Activated naive CD8-positive, alpha-beta T cell treated with anti-CD3 and anti-CD28 coated beads, Interleukin-2, amount 50 U/mL, for 16 hours (primary cell): ENCODE data around the gene CREBBP.

ENCODE experiments used
- DNase-seq: peaks from one replicate; pipeline ENCODE4 v3.0.0-alpha.2; 2020; ENCODE audit warnings: low read depth, low spot score

Gene CREBBP

DNA sequence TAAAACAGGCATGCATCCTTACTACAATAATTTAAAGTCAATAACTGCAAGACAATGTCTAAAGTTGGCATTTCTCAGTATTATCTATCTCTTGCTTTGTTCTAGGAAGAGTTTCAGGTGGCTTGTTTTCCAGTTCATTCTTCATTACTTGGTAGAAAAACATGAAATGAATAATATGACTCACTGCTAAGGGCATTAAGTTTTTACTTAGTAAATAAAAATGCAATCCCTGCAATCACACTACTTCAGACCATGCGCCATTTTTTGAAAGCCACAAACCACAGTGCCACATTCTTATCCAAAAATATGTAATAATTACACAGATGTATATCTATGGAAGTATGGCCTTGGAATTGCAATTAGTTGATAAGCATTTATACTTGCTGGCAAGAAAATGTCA lies 55.4 kb downstream of the CREBBP start:
- DNase-seq = no peak

DNA sequence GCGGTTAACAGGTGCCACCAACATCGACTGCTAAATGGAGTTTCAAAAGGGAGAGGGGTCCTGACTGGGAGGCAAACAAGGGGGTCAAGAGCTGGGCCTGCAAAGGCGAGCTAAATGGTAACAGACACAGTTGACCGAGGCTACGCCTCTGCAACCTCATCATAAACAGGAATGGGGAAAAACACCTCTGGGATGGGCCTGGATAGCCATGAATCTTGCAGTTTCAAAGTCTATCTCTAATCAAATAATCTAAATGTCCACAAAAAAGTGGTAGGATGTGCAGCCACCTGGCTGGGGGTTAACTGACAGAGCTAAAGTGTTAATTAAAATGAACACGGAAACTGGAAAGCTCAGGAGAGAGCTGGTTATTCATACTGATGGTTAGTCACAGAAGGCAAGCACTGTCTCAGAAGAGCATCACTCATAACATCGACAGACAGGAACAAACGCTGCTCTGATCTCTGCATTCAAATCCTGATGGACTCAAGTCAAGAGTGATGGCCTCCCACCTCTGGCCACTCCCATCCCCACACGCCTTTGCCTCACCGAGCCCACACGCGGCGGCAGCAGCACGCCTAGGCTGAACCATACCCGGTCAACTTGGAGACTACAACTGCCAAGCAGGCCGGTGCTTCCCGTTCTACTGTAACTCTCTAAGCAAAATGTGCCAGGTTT lies 56.3 kb downstream of the CREBBP start:
- DNase-seq = no peak

DNA sequence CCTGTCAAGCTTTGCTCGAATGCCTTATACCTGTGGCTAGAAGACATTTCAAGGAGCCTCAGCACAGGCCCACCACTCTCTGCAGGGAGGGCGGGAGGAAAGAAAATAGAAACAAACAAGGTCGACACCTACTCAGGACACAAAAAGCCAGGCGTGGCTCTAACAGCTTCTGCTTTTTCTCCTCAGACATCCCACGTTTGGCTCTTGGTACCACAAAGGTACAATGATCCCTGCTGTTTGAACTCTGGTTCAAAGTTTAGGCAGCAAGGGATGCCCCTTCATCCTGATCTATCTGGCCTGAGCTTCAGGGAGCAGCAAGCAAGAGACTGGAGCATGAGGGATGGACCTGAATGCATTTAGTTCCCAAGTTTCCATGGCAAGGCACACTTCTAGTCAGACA lies 57.1 kb downstream of the CREBBP start:
- no peak for DNase-seq

DNA sequence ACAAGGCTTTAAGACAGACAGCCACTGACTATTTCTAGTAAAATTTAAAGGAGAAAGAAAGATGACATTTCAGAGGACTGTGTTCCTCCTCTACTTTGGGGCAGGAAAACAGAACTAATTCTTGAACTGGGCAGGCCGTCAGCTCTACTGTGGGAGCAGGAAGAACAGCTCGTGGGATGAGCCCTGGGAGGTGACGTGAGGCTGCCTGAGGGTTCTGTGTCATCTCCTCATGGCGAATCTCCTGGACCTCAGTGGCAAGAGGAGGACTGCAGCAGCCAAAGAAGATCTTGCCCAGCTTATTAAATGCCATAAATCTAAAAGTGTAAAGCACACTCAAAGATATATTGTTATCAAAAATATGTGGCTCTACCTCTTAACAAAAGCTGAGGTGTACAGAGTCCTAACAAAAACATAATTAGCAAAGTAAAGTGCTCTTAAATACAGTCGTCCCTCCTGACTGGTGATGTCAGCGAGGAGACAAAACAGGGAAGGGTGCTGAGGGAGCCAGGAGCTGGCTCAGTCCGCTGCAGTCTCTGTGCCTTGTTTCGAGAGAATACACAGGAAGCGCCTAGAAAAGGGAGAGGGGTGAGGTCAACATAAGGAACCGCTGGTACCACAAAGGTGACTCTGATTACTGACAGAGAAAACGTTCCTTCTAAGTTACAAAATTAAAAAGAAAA lies 58.0 kb downstream of the CREBBP start:
- no peak for DNase-seq

DNA sequence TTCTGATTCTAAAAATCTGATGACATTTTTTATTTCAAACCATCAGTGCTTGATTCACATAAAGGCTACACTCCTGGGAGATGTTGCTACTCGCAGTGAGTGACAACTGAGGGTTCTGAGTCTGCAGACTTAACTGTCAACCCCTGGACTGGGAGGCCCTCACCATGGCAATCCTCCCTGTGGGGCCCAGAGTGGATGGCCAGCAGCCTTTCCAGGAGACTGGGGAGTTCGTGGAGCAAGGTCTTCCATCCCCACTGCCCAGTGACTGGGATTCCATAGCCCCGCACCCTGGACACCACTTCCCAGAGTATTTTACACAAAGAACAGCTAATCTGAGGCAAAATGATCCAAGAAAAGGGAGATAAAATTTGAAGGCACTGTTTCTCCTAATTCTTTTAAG lies 59.3 kb downstream of the CREBBP start:
- DNase-seq = no peak

DNA sequence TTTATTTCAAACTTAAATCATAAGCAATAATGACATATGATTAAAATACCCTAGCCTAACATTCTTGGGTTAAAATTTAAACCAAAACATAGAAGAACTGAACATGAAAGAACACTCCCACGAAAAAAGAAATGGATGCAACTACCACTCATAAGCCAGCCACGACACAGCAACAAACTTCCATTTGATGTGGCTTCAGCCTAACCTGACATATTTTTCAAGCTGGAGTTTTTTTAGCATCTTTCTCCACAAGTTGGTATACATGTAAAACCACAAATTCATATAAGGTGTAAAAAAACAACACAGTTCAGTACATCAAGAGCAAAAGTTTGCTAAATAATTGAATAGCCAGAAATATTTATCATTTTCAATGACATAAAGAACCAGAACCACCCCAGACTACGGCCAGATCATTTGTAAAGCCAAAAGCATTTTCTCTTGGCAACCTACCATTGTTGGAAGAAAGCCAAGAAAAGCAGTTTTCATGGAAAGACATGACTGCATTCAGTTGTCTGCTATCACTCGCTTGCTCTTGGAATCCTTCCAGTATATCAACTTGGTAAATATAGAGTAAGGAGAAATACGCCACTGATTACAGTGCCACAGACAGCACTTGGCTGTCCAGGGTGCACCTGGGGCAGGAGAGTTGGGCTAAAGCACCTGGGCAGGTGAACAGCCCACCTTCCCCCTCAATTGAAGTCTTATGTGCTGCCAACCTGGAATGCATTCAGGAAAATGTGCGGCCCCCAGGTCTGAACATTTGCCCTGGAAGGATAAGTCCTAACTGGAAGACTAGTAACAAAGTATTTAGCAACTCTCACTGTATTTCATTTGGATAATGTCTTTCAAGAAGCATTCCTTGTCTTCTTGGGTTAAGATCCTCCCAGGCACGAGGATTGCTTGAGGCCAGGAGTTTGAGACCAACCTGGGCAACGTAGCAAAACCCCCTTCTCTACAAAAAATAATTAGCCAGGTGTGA lies 60.5 kb downstream of the CREBBP start:
- DNase-seq = no peak

DNA sequence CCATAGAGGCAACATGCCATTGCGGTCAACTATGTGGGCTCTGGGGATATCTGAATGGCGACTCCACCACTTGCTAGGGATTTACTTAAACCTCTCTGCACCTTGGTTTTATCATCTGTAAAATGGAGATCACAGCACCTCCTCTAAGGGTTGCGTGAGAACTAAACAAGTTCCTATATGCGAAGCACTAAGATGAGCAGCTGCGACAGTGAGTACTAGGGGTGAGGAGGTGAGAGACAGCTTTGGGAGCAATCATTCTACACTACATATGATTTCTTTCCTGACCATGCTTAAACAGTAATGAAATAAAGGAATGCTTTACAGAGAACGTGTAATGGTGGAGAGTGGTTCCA lies 61.4 kb downstream of the CREBBP start:
- DNase-seq = no peak

DNA sequence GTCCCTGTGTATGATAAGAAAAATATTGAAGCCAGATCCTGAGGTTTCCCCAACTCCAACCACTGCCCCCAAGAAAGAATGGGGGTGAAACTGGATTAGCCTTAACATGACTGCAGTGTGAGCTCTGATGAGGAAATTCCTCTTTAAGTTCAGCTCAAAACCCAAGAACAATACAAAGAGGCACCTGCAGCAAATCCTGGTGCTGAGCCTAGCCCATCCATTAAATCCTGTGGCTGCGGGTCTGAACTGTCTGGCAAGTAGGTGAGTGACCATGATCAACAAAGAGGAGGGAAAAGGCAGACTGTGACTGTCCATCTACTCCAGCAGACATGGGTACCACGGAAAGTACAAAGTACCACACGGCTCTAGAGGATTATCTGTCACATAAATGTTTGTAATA lies 64.2 kb downstream of the CREBBP start:
- no peak for DNase-seq

DNA sequence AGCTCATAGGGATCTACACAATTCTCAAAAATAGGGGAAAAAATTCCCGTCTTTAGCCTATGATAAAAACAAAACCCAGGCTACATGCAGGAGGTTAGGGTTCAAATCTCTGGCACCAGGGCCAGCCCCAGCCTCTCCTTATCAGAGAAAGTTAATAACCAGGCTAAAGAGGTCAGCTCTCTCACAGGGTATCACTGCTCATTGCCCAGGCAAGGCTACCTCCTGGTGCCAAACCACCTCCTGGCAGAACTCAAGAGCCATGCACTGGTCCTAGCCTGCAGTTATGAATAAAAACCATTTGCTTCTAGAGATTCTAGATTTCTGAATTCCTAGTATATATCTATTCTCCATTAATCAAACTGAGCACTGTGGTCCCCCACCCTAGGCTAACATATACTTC lies 65.8 kb downstream of the CREBBP start:
- DNase-seq = no peak

DNA sequence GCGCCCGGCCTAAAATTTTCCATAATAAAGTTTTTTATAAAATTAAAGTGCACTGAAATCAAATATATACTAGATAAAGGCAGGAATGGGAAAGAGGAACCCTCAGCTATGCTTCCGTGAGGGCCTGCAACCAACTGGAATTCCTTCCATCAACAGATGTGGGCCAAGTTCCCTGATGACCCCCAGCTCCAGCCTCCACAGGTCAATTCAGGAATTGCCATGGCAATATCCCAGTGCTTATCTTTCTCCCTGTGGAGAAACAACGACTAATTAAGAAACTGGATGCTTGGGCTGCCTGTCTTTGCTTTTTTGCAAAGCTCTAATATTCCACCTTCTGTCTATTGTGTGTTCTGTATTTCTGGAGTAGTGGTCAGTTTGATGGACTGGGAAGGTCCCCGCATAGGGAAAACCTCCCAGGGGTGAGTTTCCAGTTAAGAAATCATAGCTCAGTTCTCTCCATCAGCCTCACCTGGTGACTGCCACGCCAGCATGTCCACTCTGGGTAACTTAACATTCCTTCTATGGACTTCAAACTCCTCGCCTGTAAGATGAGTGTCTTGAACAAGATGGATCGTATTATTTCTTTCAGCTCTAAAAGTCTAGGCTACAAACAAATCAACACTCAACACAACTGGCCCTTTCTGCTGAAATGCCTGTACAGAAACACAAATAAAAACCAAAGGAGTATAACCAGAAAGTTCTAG lies 67.9 kb downstream of the CREBBP start:
- DNase-seq = no peak

DNA sequence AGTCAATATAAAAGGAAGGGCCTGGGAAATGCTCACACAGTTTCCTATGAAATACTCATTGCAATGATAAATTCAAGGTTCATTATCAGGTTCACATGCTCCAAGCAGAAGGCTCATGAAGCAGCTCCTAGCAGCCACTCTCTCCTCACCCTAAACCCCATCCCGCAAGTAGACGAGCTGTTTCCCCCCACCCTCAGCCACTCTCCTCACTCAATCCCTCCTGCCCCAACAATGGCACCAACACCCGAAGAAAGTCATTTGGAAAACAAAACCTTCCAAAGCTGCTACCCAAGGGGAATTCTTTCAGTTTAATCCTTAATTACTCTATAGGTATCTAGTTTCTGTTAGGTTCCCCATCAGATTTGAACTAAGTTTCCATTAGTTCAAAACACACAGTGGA lies 69.7 kb downstream of the CREBBP start:
- no peak for DNase-seq

DNA sequence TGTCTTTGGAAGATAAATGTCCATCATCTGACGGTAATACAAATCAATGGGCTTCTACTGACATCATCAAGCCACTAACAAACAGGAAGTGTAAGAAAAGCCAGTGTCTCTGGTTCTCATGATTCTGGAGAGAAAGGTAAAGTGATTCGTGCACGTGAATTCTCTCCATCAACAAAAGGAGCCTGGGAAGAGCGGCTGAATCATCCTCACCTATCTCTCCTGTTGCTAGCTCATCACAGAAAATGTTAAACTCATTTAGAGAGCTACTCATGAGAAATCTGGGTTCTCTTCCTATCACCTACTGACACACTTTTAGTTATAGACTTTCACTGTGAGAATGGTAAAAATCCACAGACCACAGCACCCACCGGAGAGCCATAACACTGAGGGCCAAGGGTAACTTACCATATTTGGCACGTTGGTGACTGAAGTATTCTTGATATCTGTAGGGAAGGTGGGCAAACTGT lies 70.3 kb downstream of the CREBBP start:
- no peak for DNase-seq

DNA sequence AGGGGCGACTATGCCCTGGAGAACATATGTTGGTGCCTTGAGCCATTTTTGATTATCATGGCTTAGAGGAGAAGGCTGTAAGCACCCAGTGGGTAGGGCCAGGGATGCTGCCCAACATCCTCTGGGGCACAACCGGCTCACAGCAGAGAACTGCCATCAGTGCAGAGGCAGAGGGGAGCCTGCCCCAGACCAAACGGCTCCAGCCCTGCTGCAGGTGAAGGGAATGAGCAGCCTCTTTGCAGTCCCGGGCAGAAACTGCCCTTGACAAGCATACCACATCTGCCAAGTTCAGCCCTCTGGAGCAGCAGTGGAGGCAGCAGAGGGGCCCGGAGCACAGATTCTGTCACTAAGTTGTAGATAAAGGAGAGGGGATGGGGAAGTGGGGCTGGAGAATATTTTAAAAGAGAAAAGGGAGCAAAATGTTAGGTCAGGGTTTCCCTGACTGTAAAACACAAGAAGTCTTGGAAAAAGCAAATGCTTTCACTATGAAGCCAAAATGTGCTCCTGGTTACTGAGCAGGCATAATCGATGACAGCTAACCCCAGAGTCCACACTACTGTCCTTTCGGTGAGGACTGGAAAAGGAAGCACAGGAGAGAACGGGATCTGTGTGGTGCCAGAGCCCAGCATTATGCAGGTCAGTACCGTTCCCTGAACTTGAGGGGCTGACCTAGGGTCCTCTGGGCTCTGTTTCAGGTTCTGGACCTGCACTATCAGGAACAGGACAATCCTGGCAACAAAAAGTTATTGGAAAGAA lies 72.0 kb downstream of the CREBBP start:
- DNase-seq = no peak

DNA sequence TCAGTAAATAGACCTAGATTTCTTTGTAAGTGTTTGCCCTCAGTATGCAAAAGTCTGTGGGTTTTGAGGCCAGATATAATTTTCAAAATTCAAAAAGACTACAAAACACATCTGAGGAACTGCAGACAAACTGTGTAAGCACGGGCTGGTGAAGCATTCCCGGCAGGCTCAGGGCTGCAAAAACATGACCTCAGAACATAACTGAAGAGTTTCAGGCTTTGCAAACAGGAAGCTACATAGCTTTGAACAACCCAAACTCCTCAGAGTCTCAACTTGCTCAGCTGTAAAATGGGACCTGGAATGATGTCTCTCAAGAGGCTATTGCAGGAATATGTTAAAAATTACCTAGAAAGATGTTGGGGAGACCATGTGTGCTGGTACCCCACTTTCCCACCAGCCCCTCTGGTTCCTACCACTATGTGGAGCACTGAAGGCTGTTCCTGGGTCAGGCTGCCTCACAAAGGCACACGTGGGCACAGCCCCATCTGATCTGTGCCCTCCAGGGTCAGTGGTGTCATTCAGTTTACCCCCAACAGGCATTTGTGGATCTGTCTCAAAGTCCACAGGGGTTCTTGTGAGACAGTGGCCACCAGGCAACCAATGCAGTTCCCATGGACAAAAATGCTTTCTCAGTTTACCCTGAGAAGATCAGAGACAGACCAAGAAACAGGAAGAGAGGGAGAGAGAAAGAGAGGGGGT lies 72.9 kb downstream of the CREBBP start:
- DNase-seq = no peak

DNA sequence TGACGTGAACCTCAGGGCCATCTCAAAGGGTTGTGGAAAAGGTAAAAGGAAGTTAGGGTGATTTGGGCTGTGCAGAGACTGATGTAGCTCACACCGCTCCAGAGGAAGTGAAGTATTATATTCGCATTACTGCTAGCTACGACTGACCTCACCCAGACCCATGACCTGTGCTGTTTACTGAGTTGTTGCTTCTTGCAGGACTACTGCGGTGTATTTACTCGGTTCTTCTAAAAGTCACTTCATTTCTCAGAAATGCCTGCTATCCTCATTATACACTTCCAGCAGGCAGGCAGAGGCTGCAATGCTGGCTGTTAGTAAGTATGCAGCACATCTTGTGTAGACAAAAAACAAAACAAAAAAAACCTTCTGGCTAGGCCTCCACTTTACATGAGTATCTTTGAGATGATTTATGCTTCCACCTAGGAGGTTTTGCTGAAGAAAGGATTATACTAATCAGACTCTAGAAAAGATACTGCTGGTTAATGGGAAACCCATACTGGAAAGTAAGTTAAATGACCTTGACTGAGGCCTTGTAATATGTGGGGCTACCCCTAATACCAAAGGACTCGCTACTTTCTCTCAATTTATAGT lies 76.0 kb downstream of the CREBBP start:
- DNase-seq = no peak

DNA sequence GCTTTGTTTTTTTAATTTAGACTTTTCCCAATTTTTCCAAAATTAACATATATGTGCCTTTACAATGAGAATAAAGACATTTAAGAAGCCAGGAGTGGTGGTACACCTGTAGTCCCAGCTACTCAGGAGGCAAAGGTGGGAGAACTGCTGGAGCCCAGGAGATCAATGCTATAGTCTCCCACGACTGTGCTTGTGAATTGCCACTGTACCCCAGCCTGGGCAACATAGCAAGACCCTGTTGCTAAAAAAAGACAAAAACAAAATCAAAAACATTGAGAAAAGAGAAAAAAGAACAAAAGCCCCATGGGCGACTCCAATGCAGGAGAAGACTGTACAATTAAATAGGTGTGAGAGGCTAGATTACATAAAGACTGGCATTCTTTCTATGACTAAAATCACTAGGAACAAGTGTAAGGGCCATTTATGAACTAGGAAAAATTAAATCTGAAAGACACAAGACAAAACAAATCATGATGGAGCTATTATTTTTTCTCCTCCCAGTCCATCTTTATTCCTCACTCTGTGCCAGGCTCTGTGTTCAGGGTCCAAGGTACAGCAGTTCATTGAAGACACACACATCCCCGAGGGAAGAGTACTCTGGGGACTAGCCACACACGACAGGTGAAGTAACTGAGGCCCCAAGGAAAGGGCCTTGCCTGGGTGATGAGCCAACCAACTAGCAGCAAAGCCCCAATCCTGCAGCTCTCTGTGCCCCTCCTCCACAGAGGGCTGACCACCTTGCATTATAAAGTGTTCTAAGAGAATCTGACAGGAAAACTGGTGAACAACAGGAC lies 79.8 kb downstream of the CREBBP start:
- no peak for DNase-seq

DNA sequence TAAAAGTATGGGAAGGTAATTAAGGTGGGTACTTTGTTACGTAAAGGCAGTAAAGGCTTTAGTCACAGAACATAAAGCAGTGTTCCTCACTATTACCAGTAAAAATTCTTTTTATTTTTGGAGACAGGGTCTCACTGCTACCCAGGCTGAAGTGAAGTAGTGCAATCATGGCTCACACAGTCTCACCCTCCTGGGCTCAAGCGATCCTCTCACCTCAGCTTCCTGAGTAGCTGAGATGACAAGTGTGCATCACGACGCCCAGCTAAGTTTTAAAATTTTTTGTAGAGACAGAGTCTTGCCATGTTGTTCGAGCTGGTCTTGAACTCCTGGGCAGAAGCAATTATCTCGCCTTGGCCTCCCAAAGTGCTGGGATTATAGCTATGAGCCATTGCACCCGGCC lies 80.5 kb downstream of the CREBBP start:
- no peak for DNase-seq

DNA sequence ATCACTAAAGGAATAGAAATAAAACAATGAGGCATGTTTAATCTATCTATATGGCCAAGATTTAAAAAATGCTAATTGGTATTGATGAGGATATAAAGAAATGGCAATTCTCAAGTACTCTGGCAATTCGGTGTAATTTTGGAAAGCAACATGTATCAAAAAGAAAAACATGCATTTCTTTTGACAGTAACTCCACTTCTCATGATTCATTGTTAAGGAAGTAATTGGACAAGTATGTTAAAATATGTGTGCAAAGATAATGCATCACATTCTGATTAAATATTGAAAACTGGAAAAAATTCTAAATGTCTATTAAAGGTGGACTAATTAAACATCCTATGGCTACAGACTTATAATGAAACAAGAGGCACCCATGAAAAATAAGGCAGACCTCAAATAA lies 81.2 kb downstream of the CREBBP start:
- DNase-seq = no peak

DNA sequence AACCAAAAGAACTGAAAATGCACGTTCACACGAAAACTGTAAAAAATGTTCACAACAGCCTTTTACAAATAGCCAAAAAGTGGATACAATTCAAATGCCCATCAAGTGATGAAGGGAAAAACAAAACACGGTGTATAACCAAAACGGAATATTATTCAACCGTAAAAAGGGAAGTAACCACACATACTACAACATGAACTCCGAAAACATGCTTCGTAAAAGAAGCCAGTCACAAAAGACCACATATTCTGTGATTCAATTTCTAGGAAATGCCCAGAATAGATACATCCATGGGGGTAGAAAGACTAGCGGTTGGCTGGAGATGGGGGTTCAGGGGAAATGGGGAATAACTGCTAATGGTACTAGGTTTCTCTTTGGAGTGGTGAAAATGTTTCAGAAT lies 81.7 kb downstream of the CREBBP start:
- DNase-seq = no peak
